WI38 (cell line): Measurements from ENCODE around the gene AP2S1.
A peak's percentile ranks its signal among the peaks of the same experiment; 100 is the strongest.

Source experiments
- H3K4me3 ChIP-seq: 2 replicates; pipeline ENCODE4 v1.5.1; 2011; ENCODE audit warnings: low read depth, mild to moderate bottlenecking, control low read depth, low read length
- CTCF ChIP-seq: IDR thresholded peaks from 2 replicates; pipeline ENCODE4 v1.5.1; 2012; ENCODE audit warnings: low read depth, mild to moderate bottlenecking, control low read depth, low read length

AP2S1 gene

GRCh38 chr19:46789371-46789770 is 61.3 kb downstream of the AP2S1 start:
- no peak for TF ChIP-seq CTCF
- no peak overlapping the region for H3K4me3 ChIP-seq

GRCh38 chr19:46788968-46789338 is 61.7 kb downstream of the AP2S1 start:
- TF ChIP-seq CTCF, result no peak
- no peak overlapping the region for H3K4me3 ChIP-seq

GRCh38 chr19:46788262-46788967 is 62.2 kb downstream of the AP2S1 start, which contains the start of gene SLC1A5:
Gene SLC1A5, minus strand, starts transcription at chr19:46788594. Its CDS starts 629 bp downstream, at chr19:46787965.
- no peak for TF ChIP-seq CTCF

More at GRCh38 chr19:46788262-46788967, 62.2 kb downstream of the AP2S1 start, which contains the start of gene SLC1A5:
- H3K4me3 ChIP-seq, result peak within 1 kb of the TSS; percentile 83
